GM12874 (cell line): ENCODE measurements around the gene PSMB5.

Experiments used
- CTCF ChIP-seq: IDR thresholded peaks from 2 replicates; pipeline ENCODE4 v1.5.1; 2011; ENCODE audit warnings: low read depth, mild to moderate bottlenecking, control low read depth, low read length, moderate library complexity; ENCODE audit not compliant: insufficient read depth

The PSMB5 gene

GRCh38 chr14:23053426-23053825 is 18.7 kb upstream of the PSMB5 start:
- TF ChIP-seq CTCF, result no peak

- TF ChIP-seq CTCF, result no peak
Observed at GRCh38 chr14:23052671-23053070, 18.0 kb upstream of the PSMB5 start.

GRCh38 chr14:23052182-23052623 is 17.5 kb upstream of the PSMB5 start:
- no peak for TF ChIP-seq CTCF

GRCh38 chr14:23051141-23052057 is 16.7 kb upstream of the PSMB5 start:
- no peak for TF ChIP-seq CTCF

- no peak for TF ChIP-seq CTCF
Observed at GRCh38 chr14:23049011-23049410, 14.3 kb upstream of the PSMB5 start.

- TF ChIP-seq CTCF, result no peak
Observed at GRCh38 chr14:23047751-23048693, 13.3 kb upstream of the PSMB5 start.

GRCh38 chr14:23047034-23047634 is 12.4 kb upstream of the PSMB5 start:
- no peak for TF ChIP-seq CTCF
